Cerebellar cortex (tissue), 1 donor: ENCODE results near the gene RASA3.
"Not testable (repeated sequence)": the region's sequence is repeated elsewhere in the genome, so short reads cannot be mapped to it uniquely, and the experiment has no call there.

ENCODE experiments used
- DNase-seq: peaks from one replicate; pipeline ENCODE4 v3.0.0-alpha.2; 2015; ENCODE audit warnings: low spot score

Gene RASA3

DNA sequence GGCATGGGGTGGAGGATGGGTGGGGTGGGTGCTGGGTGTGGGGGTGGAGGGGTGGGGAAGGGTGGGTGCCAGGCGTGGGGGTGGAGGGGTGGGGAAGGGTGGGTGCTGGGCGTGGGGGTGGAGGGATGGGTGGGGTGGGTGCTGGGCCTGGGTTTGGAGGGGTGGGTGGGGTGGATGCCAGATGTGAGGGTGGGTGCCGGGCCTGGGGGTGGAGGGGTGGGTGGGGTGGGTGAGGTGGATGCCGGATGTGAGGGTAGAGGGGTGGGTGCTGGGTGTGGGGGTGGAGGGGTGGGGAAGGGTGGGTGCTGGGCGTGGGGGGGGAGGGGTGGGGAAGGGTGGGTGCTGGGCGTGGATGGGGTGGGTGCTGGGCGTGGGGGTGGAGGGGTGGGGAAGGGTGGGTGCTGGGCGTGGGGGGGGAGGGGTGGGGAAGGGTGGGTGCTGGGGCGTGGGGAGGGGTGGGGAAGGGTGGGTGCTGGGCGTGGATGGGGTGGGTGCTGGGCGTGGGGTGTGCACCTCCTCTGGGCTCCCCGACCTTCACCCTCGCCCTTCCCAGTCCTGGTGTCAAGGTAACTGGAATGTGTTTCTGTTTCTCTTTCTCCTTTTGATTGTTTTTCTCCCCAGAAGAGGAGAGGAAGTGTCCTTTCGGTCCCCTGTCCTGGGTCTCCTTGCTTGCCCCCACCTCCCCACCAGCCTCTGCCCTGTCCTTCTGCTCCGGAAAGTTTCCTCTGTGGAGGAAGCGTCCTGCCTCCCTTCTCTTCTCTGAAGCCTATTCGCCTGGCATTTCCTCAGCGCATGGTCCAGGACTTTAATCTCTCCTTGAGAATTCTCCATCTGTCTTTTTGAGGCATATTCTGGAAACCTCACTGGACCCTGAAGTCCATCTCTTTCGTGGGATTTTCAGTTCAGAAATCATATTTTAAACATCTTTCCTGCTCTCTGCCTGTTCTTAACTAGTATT lies 23.8 kb upstream of the RASA3 start:
- no peak for DNase-seq

DNA sequence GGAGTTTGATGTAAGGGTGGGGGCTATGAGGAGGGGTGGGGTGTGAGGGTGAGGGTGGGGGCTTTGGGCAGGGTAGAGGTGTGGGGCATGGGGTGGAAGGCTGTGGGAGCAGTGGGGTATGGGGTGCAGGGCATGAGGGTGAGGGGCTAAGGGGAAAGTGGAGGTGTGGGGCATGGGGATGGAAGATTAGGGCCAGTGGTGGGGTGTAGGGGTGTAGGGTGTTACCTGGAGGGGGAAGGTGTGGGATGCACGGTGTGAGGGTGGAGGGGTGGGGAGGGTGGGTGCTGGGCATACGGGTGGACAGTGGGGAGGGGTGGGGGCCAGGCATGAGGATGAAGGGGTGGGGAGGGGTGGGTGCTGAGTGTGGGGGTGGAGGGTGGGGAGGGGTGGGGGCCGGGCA lies 22.9 kb upstream of the RASA3 start:
- no peak for DNase-seq

DNA sequence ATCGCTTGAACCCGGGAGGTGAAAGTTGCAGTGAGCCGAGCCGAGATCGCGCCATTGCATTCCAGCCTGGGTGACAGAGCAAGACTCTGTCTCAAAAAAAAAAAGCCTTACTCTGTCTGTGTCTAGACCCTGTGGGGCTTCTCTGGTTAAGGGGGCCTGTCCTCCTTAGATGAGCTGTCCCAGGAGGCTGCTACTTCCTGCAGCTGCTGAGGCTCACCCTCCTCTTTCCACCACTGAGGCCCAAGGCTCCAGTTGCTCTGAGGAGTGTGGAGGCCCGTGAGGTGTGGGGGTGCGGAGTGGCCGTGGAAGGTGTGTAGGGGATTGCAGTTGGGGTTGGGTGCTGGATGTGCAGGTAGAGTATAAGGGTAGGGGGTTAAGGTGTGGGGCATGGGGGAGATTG lies 22.1 kb upstream of the RASA3 start:
- DNase-seq = no peak

DNA sequence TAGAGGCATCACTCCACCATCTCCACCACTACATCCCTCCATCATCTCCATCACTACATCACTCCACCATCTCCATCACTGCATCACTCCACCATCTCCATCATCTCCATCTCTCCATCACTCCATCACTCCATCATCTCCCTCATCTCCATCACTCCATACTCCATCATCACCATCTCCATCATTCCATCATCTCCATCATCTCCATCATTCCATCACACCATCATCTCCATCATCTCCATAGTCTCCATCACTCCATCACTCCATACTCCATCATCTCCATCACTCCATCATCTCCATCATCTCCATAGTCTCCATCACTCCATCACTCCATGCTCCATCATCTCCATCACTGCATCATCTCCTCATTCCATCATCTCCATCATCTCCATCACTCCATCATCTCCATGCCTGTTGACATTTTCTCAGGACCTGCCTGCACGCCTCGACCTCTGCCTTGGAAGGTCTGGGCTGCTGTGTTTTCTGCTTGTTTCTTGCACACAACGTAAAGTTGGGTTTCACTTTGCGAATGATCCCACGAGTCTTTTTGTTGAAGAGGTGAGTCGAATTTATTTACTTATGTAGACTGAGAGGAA lies 21.2 kb upstream of the RASA3 start:
- DNase-seq = no peak

DNA sequence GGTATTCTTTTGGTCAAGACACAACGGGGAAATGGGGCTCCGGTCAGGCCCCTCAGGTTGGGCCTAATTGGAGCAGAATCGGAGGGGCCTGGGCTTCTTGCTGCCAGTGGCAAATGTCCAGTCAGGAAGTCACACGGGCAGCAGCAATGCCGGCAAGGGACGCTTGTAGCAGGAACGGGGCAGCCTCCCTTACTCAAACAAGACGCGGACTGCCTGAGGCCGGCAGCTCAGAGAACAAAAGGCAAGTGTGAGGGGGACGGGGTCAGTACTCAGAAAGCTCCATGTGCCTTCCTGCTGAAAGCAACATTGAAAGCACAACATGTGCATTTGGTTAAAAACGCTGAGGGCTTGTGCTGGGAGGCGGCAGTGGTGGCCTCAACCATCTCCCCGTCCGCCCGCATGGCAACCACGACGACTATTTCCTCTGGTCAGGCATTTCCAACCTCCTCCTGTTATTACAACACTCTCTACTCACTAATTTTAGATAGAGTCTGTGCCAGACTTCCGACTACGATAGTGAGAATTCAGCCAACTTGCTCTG lies 20.5 kb upstream of the RASA3 start:
- DNase-seq = no peak

DNA sequence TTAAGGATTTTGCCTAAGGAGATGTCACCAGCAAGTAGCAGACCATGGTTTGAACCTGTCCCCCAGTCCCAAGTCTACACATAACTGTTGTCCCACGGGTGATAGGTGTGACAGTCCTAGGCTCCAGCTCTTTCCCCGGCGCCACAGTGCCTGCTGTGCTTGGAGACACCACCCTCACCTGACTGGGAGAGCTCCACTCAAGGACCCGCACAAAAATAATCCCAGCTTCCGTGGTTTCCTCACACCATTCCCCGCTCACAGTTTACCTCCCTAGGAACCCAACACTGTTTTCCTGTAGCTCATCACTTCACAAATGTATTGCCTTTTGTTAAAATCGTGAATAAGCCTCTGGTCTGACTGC lies 19.8 kb upstream of the RASA3 start:
- DNase-seq = no peak

DNA sequence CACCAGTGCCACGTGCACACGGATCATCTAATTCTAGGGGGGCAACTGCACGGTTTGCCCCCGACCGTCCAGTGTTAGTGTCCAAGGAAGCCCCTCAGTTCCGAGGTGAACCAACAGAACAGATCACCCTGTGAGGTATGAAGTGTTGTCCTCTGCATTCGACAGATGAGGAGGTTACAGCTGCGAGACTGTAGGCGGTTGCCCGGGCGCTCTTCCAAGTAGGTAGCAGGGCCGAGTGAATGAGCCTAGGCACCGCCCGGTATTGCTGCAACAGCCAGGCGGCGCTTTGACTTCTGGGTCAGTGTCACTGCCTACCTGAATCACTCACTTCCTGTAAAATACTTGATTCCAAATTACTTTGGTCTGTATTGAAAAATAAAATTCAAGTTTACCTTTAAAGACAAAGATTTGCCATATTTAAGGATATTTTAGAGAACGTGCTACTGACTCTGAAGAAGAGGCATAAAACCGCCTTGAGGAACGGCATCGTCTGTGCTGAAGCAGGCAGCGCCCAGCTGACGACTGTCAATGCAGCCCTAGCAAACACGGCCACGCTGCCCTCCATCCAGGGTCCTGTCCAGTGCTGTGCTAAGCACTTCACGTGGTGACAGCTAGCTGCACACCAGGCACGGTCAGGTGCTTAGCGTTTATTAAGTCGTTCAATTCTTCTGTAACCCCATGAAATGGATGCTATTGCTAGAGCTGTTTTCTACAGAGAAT lies 19.3 kb upstream of the RASA3 start:
- DNase-seq = no peak

DNA sequence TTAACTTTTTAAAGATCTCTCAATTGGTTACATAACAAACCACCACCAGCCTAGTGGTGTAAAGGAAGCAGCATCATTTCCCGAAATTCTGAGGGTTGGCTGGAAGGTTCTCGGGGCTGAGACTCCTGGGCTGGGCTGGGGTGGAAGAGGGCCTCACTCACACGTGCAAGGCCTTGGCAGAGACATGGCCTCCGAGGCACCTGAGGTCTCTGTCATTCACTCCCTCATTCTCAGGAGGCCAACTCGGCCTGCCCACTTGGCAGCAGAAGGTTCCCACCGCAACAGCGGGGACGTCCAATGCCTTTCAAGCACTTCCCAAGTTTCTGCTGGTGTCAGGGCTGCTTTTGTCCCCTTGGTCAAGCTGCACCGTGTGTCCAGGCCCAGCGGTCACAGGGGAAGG lies 18.6 kb upstream of the RASA3 start:
- no peak for DNase-seq

DNA sequence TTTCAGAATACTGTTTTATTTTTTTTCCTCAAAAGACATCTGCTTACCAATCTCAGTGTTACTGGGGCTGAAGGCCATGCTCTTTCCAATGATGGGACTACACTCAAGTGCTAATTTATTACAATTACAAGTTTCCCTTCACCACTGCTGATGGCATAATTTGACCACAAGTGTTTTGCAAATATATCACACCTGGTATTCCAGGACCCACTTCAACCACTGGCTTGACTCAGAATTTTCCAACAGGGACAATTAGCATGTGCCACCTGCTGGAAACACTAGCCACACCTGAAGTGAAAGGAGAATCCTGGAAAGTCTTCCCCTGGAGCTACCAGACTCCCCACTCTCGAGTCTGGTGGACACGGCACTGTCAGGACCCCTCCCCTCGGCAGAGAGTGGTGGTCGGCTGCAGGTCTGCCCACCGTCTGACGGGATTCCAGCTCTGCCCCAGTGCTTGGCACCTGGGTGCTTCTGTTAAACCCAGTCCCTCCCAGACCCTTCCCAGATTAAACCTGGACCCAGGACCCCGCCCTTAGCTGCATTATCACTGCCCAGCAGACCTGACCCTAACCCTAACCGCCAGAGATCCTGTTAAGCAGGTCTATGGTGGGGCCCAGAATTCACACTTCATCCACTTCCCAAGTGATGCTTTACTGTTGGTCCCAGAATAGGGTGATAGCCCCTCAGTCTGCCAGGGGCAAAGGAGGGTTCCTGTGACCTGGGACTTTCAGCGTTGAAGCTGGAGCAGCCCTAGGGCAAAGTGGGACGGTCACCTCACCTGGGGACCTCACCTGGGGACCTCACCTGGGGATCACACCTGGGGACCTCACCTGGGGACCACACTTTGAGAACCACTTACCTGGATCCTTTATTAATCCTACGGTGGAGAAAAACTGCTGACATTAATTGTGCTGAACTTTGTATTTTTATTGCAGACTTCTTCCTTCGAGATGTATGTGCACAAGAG lies 17.6 kb upstream of the RASA3 start:
- no peak for DNase-seq

DNA sequence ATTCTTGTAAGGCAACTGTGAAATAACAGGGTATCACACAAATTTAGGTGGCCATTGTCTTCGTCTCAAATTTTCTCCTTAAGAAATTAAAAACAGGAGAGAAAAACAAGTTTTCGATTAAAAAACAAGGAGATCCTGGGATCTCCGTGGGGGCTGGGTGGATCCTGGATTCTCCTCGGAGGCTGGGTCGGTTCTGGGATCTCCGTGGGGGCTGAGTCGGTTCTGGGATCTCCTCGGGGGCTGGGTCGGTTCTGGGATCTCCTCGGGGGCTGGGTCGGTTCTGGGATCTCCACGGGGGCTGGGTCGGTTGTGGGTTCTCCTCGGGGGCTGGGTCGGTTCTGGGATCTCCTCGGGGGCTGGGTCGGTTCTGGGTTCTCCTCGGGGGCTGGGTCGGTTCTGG lies 16.5 kb upstream of the RASA3 start:
- not testable (repeated sequence) for DNase-seq

DNA sequence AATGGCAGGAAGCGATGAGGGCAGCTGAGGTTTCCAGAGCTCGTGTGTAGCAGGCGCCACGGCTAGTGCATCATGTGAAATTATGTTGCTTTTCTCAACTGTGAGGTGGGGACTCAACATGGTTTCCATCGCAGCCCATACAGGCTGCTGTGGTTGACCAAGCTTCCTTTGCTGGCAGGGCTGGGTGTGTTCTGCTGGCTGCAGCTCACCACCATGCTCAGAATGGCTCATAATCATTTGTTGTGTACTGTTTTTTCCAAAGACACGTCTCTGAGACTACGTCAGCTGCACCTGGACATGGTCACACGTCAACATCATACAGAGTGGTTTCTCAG lies 16.1 kb upstream of the RASA3 start:
- no peak for DNase-seq

DNA sequence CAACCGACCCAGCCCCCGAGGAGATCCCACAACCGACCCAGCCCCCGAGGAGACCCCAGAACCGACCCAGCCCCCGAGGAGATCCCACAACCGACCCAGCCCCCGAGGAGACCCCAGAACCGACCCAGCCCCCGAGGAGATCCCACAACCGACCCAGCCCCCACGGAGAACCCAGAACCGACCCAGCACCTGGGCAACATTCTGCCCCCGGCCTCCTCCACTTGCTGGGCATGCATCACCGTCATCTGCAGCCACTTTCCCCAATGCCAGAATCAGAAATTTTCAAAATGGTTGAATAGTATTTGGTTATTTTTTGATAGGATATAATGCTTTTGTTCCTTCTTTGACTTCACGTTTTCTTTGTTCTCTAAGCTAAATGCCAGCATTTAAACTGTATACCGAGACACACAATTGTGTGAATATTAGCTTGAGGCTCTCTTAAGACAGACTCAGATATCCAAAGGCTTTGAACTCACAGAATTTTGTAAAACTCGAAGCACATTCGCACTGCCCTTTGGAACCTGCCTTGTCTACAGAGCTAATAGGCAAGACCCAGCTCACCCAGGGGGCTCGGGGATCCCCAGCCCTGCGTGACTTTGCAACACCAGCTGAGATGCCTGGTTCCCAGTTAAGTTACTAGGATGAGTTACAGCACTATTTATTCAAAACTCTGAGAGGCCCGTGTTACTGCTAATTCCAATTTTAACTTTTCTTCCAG lies 15.5 kb upstream of the RASA3 start:
- DNase-seq = no peak

DNA sequence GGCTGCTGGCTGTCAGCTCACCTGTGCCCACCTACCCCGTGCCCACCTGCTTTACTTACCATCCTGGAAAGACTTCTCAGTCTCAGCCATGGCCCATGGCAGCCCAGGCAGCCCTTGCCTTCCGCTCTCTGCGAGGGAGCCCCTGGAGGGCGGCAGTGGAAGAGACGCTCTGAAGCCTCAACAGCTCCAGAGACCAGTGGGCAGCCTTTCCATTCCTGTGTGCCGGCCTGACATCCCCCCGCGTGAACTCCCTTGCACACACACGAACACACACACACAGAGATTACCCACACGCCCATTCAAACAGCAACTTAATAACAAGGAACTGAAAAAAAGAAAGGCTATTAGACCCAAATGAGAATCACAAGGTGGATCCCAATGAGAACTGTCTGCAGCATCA lies 14.2 kb upstream of the RASA3 start:
- no peak for DNase-seq

DNA sequence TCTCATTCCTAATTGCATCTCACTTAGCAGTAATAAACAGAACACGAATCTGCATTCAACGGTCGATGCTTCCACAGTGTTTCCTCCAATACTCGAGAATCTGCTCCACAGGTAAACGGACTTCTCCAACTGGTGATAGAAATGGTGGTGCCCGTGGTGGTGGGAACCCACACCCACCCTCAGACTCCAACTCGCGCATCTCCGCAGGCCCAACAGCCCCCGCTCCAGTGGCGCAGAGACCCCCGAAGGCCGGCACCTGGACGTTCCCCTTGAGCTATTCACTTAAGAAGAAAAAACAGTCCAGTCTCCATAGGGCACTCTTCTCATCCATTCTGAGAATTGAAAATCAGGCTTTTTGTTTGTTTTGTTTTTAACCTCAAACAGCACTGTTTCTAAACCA lies 13.8 kb upstream of the RASA3 start:
- no peak for DNase-seq

DNA sequence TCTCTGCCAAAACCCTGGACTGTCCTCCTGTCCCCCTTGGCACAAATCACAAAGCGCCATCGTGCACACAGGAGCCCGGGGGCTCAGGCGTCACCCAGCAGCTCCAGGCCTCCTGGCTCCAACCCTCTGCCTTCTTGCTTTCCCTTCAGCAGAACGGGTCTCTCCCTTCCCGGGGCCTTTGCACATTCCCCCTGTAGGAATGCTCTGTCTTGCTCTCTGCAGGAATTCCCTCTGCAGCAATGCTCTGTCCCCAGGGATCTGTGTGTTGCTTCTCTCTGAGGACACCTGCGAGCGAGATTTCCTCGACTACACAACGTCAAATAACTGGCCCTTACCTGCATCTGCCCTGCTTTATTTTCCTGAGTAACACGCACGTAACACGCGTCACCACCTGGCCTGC lies 13.3 kb upstream of the RASA3 start:
- no peak for DNase-seq

DNA sequence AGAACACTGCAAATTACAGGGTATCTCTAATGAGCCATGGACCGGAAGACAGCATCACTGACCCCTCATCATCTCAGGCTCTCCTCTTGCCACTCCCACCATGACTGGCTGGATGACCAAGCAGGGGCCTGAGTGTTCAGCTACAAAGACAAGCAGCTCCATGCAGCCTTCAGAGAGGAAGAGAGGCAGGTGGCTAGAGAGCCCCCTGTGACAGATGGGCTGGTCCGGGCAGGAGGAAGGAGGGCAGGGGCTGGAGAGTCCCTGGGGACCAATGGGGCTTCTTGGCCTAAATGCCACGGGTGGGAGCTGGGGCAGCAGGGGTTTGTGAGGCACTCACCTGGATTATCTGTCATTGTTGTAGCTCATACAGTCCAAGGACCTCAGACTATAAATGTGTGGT lies 12.8 kb upstream of the RASA3 start:
- no peak for DNase-seq

DNA sequence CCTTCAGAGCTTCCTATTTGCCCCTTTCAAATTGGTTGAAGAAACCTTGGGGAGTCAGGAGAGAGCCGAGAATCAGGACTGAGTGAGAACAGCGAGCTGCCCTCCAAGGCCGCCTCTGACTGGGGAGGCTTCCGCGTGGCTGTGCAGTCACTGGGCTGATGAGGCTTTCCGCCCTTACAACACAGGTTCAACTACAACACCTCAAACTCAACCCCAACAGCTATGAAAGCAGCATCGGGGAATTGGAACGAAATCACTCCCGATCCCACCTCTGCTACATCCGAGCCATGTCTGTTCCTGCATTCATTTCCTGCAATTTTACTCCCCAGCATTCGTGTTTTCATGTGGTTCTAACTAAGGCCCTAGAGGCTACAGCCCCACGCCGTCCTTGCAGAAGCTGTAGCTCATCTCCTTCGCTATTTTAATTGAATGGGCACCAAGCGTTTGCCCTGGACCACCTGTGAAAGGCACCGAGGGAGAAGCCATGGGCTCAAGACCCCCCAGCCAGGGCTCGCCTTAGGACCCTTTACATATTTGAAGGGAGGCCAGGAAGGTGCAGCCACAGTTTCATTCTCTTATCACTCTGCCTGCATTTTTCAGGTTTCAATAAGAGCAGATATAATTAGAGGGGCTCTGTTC lies 12.3 kb upstream of the RASA3 start:
- DNase-seq = no peak

DNA sequence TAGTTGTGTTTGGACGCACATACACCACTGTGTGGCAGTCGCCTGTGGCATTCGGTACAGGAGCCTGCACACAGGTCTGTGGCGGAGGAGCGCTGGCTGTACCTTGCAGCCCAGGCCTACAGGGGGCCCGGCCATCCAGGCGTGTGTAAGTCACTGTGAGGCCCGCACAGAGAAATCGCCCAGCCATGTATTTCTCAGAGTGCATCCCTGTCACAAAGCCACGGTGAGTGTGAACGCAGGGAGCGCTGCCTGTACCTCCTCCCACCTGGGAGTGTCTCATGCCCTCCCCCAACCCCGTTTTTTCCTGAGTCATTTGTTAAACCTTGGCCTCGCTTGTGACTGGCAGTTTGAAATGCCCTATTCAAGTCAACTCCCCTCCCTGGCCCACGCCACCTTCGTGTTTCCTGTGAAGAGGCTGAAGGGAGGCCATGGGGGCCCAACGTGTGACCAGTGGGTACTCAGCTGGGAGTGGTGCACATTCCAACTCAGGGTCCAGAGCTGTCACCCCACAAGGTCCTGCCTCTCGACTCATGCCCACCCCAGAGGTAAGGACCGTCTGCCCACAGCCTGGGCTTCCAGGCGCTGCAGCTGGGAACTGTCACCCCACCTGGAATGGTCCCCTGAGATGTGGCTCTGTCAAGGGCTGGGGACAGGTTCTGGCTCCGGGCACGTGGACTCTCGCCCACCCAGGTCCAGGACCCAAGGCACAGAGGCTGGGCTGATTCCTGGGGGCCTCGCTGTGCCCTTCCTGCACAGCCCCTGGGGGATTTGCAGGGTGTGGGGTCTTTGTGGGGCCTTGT lies 11.6 kb upstream of the RASA3 start:
- DNase-seq = peak; percentile 35

DNA sequence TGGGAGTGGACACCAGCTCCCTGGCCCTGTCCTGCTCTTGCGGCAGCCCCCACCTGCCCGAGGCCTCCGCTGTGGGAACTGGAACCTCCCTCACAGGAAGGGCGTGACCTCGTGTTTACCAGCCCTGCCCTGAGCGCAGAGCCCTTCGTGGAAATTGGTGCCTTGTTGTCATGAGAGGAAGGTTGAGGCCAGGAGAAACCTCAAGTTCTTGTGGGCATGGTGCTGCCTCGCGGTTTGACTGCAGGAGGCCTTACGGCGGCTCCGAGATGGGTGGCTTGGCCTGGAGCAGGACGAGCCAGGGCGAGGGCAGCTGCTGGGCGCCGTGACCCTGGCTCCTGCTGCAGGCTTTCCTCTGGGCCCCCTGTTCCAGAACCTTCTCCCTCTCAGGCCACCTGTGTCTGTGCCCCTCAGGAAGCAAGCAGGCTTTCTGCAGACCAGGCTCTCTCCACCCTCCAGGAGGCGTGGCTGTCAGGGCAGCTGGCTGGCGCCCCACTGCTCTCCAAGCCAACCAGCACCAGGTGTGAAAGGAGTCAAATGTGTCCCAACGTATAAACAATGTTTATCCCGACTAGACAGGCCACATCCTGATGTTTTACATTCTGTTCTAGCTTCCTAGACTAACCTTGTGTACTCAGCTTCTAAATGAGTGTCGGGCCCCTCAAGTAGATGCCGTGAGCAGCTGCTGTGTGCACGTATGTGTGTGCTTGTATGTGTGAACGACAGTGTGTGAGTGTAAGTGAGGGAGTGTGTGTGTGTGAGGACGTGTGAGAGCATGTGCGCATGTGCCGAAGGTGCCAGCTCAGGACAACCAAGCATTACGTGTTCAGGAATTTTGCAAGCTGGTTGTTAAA lies 10.4 kb upstream of the RASA3 start:
- no peak for DNase-seq
